GM12873 (cell line): Measurements from ENCODE around the gene NBDY.

Source experiments
- TF ChIP-seq, protein P1 (sequence below): IDR thresholded peaks from 2 replicates; pipeline ENCODE4 v1.5.1; 2012; ENCODE audit warnings: low read depth, mild to moderate bottlenecking, moderate library complexity, low read length, control low read depth; ENCODE audit not compliant: insufficient read depth; ENCODE audit errors: missing control alignments

NBDY gene

DNA sequence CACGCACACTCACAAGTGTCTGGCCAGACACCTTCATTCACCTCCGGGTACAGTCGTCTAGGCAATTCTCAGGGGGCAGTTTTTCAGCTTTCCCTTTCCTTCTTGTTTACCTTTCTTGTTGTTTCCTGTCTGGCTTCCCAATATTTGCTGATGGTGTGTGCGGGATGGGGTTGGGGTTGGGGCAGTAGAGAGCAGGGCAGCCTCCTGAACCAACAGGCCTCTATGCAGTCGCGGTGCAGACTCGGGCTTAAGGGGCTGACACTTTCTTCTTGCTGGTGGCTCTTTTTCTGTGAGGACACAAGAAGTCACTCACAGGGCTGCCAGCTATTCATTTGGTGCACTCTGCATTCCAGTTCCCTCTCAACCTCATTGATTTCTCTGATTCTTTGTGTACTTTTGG, 56.4 kb downstream of the NBDY start:
- TF ChIP-seq, protein P1, sequence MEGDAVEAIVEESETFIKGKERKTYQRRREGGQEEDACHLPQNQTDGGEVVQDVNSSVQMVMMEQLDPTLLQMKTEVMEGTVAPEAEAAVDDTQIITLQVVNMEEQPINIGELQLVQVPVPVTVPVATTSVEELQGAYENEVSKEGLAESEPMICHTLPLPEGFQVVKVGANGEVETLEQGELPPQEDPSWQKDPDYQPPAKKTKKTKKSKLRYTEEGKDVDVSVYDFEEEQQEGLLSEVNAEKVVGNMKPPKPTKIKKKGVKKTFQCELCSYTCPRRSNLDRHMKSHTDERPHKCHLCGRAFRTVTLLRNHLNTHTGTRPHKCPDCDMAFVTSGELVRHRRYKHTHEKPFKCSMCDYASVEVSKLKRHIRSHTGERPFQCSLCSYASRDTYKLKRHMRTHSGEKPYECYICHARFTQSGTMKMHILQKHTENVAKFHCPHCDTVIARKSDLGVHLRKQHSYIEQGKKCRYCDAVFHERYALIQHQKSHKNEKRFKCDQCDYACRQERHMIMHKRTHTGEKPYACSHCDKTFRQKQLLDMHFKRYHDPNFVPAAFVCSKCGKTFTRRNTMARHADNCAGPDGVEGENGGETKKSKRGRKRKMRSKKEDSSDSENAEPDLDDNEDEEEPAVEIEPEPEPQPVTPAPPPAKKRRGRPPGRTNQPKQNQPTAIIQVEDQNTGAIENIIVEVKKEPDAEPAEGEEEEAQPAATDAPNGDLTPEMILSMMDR = no peak

DNA sequence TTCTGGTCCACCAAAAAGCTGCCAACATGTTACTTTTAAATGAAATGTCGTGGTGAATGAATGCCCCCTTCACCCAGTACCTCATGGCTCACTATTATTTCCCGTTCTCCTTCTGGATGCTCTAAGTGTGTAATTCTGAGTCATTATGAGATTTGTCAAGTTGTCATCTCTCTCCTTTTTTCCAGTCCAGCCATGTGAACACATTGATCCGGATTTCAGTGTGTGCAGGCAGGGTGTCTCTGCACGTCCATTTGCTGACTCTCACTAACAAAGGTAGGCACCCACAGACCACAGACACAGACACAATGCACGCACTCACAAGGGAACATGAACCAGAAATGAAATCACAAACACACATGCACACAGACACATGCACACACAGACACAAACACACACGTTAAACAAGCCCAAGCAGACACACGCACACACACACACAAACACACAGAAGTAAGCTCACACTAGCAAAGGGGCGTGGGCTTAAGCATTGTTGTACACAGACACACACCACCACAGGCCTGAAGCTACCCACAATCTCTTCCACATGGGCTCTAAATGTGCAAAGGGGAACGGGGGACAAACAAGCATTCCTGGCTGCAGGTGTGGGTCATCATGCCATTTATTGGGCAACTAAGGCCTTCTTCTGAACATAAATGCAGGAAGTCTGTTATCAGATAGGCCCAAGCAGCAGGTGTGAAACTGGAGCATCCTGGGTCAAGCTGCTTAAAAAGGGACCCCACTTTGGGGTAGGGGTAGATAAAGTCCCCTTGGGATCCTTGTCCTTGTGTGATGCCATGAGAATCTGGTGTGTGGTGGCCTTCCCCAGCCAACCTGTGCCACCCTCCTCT, 58.1 kb downstream of the NBDY start:
- TF ChIP-seq, protein P1 = no peak

DNA sequence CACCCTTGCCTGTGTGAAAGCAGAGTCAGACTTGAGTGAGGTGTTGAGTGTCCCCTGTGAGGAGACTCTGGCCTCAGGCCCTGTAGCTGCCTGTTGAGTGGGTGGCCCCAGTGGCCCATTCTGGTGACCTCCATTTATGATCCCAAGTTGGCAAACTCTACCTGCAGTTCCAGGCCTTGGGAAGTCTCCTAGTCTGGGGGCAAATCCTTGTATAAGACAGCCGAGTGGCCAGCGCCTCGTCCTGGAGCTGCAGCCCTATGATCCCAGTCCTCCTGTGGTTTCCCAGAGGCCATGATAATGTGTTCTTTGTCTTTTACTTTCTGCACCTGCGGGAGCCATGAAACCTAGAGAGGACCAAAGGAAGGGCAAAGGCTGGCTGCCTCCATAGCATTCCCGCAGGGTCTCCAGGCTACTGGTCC, 58.7 kb downstream of the NBDY start:
- TF ChIP-seq, protein P1 = no peak

DNA sequence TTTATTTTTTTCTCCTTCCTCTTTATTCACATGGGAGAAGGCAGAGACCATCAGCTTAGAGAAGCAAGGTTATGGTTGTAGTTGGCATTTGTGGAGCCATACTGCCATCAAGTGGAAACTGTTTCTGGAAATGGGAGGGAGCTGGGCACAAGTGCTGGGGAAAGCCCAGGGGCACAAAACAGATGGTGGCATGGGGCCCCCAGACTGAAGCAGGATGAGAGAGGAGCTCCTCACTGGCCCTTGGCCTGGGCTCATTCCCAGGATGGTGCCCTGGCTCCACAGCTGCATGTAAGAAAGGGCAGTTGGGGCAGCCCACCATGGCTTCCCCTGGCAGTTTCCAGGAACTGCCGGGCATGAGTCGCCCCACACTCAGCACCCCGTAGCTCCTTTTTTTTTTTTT, 59.2 kb downstream of the NBDY start:
- TF ChIP-seq, protein P1 = no peak

DNA sequence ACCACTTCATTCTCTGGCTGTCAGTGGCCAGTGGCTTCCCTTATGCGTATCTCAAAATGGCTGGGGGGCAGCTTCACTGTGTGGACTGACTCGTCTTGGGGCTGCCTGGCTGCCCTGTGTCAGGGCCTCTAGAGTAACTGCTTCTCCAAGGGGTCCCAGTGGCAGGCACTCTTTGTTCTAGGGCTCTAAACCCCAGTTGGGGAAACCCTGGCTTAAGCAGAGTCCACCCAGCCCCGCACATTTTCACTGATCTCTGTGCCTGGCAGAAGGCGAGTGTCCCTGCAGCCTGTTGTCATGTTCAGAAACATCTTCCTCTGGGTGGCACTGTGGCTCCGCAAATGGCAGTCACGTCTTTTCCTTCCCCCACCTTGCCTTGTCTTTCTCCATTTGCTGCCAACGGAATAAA, 59.7 kb downstream of the NBDY start:
- TF ChIP-seq, protein P1 = no peak

DNA sequence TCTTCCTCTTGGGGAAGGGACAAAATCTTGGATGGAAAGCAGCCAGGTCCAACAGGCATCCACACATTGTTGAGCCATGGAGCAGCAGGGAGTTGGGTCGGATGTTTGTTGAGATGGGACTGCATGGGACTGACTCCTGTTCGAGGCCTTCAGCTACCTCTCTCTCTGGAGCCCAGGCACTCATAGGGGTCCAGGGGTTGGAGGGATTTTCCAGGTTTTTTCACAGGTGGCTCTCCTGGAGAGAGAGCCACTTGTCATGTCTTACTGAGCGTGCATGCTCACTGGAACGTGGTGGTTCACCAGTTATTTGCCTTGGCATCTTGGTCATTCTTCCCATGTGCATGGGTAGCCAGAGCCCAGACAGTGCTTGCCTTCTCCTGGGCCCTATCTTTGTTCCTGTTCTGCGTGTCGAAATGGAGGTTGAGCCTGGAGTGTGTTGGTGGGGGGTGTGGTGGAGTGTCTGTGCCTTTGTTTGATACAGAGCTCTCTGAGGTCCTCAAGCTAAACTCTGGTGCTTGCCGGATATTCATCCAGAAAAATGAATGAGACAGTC, 60.6 kb downstream of the NBDY start:
- TF ChIP-seq, protein P1 = no peak

DNA sequence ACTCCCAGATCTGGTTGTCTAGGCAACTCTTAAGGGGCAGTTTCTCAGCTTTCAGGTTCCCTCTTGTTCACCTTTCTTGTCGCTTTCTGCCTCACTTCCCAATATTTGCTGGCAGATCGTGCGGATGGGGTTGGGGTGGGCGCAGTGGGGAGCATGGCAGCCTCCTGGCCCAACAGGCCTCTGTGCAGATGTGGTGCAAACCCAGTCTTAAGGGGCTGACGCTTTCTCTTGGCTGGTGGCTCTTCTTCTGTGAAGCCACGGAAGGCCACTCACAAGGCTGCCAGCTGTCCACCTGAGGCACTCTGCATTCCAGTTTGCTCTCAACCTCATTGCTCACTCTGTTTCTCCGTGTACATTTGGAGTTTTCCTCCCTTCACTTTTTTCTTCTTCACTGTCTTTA, 61.7 kb downstream of the NBDY start:
- TF ChIP-seq, protein P1 = no peak
